Renal pelvis (tissue), 4 donors: Measurements from ENCODE around the gene HSH2D. TPM values are rescaled to one million over a fixed set of nuclear protein-coding genes. Genes with fewer than 3 reads are reported as not detected.
"Not testable (repeated sequence)": the region's sequence is repeated elsewhere in the genome, so short reads cannot be mapped to it uniquely, and the experiment has no call there.

ENCODE experiments used
- DNase-seq: peaks from one replicate; pipeline ENCODE4 v3.0.0-alpha.2; 2013
- polyA plus RNA-seq, 3 donors: library from polyadenylated mRNA; unstranded; fragments of 120-200 nt; gene quantifications; one replicate each; pipeline ENCODE4 v1.2.1, GENCODE V29; 2013; ENCODE audit not compliant: insufficient read length in 3 of 3

The HSH2D gene
- polyA plus RNA-seq, 3 donors, result 0.28 to 0.88 (median 0.43) TPM

DNA sequence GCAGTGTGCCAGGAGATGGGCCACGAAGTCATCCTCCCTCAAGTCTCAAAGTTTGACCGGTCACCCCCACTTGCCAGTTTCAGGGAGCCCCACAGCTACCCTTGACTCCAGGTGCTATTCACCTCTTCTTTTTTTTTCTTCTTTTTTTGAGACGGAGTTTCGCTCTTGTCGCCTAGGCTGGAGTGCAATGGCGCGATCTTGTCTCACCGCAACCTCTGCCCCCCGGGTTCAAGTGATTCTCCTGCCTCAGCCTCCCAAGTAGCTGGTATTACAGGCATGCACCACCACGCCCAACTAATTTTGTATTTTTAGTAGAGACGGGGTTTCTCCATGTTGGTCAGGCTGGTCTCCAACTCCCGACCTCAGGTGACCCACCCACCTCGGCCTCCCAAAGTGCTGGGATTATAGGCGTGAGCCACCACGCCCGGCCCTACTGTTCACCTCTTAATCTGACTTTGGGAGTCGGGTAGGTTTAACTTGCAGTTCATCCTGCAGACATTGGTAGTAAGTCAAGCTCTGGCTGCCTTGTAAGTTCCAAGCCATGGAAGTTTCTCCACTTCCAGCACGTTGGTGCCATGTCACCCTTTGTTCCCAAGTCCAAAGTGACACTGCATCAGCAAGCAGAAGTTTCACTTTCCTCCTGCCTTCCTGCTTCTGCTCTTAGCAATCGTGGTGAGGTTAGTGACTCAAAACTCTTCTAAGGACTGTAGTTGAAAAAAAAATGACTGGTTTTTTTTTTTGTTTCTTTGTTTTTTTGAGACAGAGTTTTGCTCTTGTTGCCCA, 24.2 kb upstream of the HSH2D start:
- not testable (repeated sequence) for DNase-seq

DNA sequence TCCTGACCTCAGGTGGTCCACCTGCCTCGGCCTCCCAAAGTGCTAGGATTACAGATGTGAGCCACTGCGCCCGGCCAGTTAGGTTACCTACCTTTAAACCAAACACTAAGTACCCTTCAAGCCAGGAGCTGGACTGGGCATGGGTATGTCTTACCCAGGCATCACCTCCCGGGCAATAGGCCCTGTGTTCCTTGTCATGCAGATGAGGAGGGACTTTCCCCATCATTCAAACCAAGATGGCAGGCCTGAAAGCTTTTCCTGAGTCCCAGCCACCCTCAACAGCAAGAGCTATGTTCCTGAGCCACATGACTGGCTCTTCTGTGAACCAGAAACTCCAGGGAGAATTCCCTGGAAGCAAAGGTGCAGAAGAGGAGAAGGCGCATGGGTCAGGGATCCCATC, 22.3 kb upstream of the HSH2D start:
- DNase-seq, result no peak

DNA sequence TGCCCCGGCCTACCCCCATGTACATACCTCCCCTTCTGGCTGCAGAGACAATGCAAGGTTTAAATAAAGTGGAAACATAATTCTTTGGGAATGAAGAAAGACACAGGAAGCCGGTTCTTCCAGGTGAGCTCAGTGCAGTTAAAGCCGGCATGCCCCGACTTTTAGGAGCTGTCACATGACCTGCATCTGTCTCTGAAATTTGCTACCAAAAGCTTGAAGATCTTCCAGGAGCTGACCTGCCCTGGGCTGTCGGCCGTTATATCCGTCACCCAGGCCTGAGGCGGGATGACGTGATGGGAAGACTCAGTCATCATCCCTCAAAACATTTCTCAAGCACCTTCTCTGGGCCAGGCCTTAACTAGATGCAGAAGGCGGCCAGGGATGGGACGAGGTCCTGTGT, 21.5 kb upstream of the HSH2D start:
- DNase-seq, result no peak

DNA sequence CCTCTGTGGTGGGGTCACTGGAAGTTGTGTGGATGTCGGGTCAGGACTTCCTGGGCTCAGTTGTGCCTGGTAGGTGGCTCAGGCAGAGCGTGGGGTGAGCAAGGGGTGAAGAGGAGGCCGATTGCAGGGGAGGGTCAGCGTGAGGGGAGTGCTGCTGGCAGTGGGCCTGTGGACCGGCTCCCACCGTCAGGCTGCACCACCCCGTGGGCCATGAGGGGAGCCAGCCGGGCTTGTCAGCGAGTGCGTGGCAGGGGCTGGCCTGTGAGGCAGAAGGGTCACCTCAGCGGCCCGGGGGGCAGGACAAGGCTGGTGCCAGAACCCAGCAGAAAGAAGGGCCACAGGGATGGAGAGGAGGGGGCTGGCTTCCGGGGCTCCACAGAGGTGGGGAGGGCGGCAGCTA, 18.5 kb upstream of the HSH2D start:
- no peak for DNase-seq

DNA sequence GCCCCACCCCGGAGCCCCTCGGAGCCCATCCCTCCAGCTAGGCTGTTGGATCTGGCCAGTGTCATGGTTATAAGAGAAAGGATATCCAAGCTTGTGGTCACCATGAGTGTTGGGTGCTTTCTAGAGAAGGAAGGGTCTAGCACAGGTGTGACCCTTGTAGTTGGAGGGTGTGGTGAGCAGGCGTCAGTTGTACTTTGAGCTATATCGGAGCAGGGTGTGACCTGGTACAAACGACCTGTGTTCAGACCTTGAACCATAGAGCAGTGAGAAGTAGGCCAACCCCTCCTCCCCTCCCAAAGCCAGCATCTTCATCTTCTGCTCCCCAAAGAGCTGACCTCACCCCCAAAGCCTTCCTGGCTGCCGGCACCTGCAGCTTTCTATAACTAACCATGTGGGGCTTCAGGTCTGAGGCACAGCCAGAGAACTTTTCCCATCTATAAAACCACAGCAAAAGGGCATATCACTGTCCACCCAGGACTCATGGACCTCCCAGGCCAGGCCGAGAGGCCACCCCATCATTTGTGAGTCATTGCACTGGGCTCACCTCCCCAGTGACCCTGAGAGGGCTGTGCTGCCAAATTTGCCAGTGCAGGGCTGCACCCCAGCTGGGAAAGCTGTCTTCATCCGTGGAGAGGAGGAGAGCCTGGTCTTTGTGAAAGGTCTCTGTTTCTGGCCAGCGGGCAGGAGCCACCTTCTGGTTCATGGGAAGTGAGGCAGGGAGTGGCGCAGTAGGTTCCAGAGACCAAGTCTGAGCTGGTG, 17.6 kb upstream of the HSH2D start:
- DNase-seq, result no peak

DNA sequence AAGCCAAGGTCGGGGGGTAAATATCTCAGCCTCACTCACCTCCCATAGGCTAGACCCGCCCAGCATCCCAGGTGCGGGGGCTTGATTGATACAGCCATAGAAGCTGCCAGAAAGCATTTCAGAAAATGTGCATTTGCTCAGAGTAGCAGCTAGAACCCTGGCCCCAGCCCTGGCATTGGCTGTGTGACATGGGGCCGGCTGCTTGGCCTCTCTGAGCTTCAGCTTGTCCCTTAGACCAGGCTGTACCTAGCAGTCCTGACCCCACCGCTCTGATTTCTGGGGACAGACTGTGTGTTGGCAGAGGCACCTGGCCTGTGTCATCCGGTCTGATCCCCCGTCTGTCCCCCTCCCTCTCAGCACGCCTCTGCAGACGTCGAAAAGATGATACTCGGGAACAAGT, 16.4 kb upstream of the HSH2D start:
- no peak for DNase-seq

DNA sequence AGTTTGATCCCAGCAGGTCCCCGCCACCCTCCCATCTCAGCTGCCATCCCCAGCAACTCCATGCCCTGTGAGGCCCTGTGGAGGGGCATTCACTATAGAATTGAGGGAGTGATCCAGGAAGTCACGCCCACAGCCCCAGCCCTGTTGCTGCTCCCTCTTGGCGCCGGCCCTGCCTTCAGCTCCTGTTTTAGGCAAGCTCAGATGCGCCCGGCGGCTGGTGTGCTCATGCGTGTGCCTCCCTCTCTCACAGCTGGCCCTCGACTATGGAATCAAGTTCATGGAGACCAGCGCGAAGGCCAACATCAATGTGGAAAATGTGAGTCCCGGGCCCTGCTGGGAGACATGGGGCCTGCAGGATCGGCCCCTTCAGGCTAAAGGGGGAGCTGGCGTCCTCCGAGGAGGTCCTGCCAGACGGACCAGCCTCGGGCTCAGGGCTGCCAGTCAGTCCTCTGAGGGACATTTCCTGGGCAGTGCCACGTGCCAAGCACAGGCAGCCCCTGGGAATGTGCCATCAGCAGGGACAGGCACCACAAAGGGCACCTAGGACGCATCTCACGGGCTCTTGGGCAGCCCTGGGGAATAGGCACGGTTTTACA, 15.6 kb upstream of the HSH2D start:
- no peak for DNase-seq

DNA sequence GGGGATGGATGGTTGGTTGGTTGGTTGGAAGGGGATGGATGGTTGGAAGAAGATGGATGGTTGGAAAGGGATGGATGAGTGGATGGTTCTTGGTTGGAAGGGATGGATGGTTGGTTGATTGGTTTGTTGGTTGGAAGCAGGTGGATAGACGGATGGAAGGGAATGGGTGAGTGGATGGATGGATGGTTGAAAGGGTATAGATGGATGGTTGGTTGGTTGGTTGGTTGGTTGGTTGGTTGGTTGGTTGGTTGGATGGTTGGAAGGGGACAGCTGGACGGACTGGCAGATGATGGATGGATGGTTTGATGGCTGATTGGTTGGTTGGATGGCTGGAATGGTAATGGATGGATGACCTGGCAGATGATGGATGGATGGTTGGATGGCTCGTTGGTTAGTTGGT, 11.8 kb upstream of the HSH2D start:
- no peak for DNase-seq

DNA sequence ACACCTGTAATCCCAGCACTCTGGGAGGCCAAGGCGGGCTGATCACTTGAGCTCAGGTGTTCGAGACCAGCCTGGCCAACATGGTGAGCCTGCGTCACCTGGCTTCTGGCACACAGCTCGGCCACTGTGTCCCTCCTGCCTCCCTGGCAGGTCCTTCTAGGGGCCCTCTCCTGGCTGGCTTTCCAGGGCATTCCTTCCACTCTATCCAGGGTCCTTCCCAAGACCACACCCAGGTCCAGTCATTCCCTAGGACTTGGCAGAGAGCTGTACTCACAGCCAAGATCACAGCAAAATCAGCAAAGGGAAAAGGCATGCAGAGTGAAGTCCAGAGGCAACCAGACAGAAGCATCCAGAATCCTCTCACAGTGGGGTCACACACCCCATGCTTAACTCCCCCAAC, 9.7 kb upstream of the HSH2D start:
- no peak for DNase-seq

DNA sequence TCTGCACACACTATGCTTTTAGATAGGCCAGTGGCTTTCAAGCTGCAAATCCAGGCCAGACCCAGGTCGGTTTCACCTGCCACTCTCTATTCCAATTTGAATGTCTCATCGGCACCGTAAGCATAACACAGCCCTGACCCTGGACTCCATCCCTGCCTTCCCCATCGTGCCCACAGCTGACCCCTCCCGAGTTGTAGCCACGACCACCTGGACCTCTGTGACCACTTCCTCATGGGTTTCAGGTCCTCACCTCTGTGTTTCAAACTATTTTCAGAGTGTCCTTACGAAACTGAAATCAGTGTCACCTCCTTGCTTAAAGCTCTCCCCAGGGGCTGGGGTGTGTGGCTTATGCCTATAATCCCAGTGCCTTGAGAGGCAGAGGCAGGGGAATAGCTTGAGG, 9.0 kb upstream of the HSH2D start:
- no peak for DNase-seq

DNA sequence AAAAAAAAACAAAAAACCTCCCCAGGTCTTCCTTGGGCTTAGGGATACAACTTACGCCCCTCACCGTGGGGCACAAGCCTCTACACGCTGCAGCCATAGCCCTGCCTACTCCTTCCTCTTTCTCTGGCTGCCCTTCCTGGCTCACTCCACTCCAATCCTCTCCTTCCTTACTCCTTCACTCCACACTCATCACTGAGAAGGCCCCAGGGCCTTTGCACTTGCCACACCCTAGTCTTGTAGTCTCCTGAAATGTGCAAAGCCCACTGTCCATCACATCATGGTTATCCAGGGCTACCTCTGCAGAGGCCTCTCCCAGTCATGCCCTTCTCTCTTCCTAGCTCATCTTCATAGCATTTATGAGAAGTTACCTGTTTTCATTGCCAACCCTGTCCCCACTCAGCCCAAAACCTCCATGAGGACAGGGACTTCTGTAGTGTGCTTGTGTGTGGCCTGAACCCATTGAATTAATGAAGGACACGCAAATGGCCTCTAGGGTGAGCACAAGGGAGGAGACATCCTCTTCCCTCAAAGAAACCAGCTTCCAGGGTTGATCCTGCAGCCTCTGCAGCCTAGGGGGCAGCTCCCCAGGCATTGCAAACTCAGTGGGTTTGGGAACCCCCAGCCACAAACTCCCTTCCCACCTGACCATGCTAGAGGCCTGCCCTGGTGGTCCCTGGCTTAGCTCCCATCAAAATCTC, 7.9 kb upstream of the HSH2D start:
- no peak for DNase-seq

DNA sequence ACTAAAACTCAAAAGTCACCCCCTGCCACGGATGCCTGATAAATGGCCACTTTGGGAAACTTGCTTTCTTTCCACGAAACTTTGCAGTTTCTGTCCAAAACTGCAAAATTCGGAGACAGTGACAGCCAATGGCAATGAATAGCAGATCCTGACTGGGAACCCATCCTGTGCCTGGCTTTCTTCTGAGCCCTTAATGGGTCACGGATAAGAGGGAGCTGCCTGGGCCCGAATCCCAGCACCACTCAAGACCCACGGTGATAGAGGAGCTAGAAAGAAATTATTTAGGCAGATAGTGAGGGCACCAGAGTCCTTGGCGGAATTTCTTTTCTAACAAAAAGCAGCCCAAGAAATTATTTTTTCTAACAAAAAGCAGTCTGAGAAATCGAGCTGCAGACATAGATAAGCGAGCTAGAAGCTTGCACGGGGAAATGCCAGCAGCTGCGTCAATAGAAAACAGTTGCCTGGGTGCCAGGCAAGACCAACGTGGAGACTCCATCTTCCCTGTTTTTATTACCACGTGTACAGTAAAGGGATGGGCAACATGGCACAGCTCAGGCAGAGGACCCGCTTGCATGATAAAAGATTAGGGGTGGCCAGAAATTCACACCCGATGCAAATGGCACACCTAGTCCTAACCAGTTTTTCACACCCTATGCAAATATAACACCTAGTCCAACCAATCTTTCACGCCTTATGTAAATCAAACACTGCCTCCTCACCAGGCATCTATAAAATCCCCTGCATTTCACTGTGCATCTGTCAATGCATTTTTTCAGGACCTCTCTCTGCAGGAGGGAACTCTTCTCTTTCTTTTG, 7.1 kb upstream of the HSH2D start:
- DNase-seq, result no peak

DNA sequence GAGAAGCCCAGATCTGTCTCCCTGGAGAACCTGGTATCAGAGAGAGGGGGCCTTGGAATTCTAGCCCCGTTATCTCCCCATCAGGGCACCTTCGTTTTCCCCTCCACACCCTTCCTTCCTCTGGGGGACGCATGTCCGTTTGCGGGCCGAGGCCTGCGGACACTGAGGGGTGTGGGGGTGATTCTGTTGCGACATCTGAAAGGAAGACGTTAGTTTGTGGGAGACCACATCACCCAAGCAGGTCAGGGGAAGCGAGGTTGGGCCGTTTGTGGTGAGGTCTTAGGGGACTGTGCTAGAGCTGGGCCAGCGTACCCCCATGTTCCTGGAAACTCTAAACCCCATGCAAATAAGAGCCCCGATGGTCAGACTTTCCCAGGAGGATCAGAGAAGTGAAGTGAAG, 3.7 kb upstream of the HSH2D start:
- DNase-seq, result no peak

DNA sequence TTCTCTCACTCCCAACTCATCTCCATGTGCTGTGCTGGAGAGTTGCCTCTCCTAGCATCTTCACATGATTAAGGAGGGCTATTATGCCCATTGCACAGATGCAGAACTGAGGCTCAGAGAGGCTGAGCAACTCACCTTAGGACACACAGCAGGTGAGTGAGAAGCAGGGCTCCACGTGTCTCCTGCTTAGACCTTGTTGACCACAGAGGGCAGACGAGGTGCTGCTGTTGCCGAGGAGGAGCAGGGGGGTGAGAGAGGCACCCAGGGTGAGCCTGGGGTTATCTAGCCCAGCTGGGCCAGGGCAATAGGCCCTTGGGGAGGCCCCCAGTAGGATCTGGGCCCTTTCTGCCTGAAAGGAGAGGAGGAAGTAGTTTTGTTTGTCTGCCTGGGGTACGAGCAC, 2.4 kb upstream of the HSH2D start:
- DNase-seq, result no peak

DNA sequence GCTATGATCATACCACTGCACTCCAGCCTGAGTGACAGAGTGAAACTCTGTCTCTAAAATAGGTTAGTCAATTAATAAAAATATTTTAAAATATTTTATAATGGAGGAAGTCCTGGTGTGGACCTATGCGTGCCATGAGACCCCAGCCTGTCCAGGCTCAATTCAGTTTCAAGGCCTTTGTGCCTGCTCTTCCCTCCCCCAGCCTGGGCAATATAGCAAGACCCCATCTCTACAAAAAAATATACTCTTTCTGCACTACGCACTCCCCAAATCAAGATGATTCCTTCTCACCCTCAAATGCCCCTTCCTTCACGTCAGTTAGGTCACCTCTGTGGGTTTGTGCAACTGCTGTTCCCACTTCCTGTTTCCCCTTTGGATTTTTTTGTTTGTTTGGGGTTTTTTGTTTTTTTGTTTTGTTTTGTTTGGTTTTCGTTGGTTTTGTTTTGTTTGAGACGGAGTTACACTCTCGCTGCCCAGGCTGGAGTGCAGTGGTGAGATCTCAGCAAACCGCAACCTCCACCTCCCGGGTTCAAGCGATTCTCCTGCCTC, 1.4 kb upstream of the HSH2D start:
- DNase-seq, result no peak

DNA sequence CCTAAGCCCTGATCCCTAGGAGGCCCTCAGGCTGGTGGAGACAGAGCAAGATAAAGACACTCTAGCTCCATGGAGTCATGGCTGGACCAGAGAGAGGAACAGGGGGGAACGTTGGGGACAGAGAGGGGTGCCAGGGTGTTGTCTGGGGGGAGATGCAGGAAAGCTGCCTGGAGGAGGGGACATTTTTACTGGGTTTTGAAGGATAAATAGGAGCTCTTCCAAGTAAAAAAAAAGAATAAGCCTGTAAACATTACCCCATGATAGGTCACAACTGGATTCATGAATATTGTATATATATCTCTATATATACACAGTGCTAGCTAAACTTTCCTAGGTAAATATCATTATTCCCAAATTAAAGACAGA, 714 bp downstream of the HSH2D start:
- no peak for DNase-seq

DNA sequence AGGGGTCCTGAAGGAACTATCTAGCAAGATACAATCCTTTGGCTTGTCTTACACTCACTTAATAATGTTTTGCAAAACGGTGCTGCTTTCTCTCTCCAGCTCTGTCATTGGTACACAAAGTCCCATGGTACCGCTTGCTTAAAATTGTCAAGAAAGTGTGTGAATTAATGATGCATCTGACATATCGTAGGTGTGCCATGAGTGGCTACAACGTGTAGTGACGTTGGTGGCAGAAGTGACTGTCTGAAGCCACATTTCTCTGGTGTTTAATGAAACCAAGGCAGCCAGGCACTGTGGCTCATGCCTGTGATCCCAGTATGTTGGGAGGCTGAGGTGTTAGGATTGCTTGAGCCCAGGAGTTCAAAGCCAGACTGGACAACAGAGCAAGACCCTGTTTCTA, 2.6 kb downstream of the HSH2D start:
- DNase-seq, result no peak

DNA sequence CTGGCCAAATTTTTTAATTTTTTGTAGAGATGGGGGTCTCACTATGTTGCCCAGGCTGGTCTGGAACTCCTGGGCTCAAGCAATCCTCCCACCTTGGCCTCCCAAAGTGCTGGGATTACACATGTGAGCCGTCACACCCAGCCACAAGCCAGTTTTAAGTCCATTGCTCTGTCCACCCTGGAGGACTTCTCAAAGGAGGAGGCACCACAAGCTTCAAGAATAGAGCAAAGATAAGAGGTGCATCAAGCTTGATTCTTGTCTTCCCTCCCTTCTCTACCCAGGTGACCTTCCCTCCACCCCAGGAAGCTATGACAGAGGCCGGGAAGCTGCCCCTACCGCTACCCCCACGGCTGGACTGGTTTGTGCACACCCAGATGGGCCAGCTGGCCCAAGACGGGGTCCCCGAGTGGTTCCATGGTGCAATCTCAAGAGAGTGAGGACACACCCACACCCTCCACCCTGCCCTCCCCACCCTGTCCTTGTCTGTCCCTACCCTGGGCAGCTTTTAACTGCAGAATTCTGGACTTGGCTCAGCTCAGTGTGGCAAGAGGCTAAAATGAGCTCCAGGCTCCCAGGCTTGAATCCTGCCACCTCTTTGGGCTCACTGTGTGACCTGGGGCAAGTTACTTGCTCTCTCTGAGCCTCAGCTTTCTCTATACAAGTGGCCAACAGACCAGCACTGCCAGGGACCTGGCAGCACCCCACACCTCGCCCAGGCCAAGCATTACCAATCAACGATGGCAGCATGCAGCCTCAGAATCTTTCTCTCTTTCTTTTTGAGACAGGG, 5.2 kb downstream of the HSH2D start:
- no peak for DNase-seq

DNA sequence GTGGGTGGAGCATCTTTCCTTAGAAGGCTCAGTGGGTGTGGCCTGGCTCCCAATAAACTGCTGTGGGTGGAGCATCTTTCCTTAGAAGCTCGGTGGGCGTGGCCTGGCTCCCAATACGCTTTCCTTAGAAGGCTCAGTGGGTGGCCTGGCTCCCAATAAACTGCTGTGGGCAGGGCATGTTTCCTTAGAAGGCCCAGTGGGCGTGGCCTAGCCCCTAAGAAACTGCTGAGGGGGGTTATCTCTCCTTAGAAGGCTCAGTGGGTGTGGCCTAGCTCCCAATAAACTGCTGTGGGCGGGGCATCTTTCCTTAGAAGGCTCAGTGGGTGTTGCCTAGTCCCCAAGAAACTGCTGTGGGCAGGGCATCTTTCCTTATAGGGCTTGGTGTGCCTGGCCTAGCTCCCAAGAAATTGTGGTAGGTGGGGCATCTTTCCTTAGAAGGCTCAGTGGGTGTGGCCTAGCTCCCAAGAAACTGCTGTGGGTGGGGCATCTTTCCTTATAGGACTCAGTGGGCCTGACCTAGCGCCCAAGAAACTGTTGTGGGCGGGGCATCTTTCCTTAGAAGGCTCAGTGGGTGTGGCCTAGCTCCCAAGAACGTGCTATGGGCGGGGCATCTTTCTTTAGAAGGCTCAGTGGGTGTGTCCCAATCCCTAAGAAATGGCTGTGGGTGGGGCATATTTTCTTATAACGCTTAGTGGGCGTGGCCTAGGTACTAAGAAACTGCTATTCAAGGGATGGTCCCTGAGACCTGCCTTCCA, 10.3 kb downstream of the HSH2D start:
- DNase-seq, result no peak

DNA sequence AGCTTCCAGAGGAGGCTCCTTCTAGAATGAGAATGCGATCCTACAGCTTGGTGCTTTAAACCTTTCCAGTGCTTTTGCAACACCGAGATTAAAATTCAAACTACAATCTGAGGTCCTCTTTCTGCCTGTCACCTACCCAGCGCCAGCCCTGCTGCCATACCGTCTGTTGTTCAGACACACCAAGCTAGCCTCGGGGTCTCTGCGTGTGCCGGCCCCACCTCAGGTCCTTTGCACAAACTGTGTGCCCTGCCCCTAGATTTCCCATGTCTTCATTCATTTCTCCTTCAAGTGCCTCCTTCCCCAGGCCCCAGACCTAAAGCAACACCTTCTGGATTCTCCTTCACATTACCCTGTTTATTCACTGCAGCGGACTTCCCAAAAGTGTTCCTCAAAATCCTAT, 11.1 kb downstream of the HSH2D start:
- no peak for DNase-seq
